DND-41 (cell line): Measurements from ENCODE around the gene CFAP299.

Experiments used
- CTCF ChIP-seq: IDR thresholded peaks from 2 replicates; pipeline ENCODE4 v1.5.1; 2012; ENCODE audit warnings: borderline replicate concordance, low read length, moderate library complexity, mild to moderate bottlenecking; ENCODE audit not compliant: poor library complexity, severe bottlenecking; ENCODE audit errors: extremely low read depth
- EZH2 ChIP-seq: IDR thresholded peaks from 3 replicates; pipeline ENCODE4 v1.6.1; 2012; ENCODE audit warnings: borderline replicate concordance, low read depth, mild to moderate bottlenecking, moderate library complexity, low read length, inconsistent platforms; ENCODE audit not compliant: severe bottlenecking

GRCh38 chr4:80730158-80730557 is 394.6 kb downstream of the CFAP299 start:
- TF ChIP-seq CTCF = no peak
- TF ChIP-seq EZH2 = no peak
